HuH-7.5 (cell line): ENCODE data around the gene CRTC3.

Experiments
- DNase-seq: peaks from one replicate; pipeline ENCODE4 v3.0.0; 2011; ENCODE audit warnings: low spot score

Gene CRTC3

GRCh38 chr15:90563463-90563862 lies 33.7 kb downstream of the CRTC3 start:
- DNase-seq = no peak

- no peak for DNase-seq
Observed at GRCh38 chr15:90564051-90564450, 34.3 kb downstream of the CRTC3 start.

GRCh38 chr15:90564590-90564989 lies 34.9 kb downstream of the CRTC3 start:
- DNase-seq = no peak

- DNase-seq = no peak
Observed at GRCh38 chr15:90565866-90566265, 36.1 kb downstream of the CRTC3 start.

GRCh38 chr15:90570643-90571042 lies 40.9 kb downstream of the CRTC3 start:
- no peak for DNase-seq

GRCh38 chr15:90571063-90571541 lies 41.4 kb downstream of the CRTC3 start:
- no peak for DNase-seq

- DNase-seq = no peak
Observed at GRCh38 chr15:90572893-90573292, 43.2 kb downstream of the CRTC3 start.

GRCh38 chr15:90576711-90577389 lies 47.1 kb downstream of the CRTC3 start:
- DNase-seq = no peak

GRCh38 chr15:90579213-90579612 lies 49.5 kb downstream of the CRTC3 start:
- DNase-seq = no peak

GRCh38 chr15:90580099-90580498 lies 50.4 kb downstream of the CRTC3 start:
- DNase-seq = no peak

- DNase-seq = no peak
Observed at GRCh38 chr15:90580541-90580940, 50.8 kb downstream of the CRTC3 start.

- no peak for DNase-seq
Observed at GRCh38 chr15:90580946-90581345, 51.2 kb downstream of the CRTC3 start.

GRCh38 chr15:90581771-90582352 lies 52.1 kb downstream of the CRTC3 start:
- no peak for DNase-seq

- no peak for DNase-seq
Observed at GRCh38 chr15:90582553-90582952, 52.8 kb downstream of the CRTC3 start.

GRCh38 chr15:90583471-90584252 lies 53.9 kb downstream of the CRTC3 start:
- no peak for DNase-seq

- no peak for DNase-seq
Observed at GRCh38 chr15:90584841-90585240, 55.1 kb downstream of the CRTC3 start.

- no peak for DNase-seq
Observed at GRCh38 chr15:90585863-90586262, 56.1 kb downstream of the CRTC3 start.

- DNase-seq = no peak
Observed at GRCh38 chr15:90586948-90587347, 57.2 kb downstream of the CRTC3 start.

GRCh38 chr15:90588427-90588826 lies 58.7 kb downstream of the CRTC3 start:
- no peak for DNase-seq

- no peak for DNase-seq
Observed at GRCh38 chr15:90591524-90591923, 61.8 kb downstream of the CRTC3 start.

GRCh38 chr15:90592131-90592881 lies 62.6 kb downstream of the CRTC3 start:
- DNase-seq = peak; percentile 54

- DNase-seq = no peak
Observed at GRCh38 chr15:90593499-90594158, 63.9 kb downstream of the CRTC3 start.
